GM12801 (cell line): ENCODE measurements around the gene CNTNAP2.

Experiments used
- CTCF ChIP-seq: IDR thresholded peaks from one replicate; pipeline ENCODE4 v1.5.1; 2011; ENCODE audit warnings: control low read depth; ENCODE audit not compliant: insufficient read length; ENCODE audit errors: extremely low read depth

Gene CNTNAP2

GRCh38 chr7:148398844-148399365 lies 2282.3 kb downstream of the CNTNAP2 start:
- no peak for TF ChIP-seq CTCF

- TF ChIP-seq CTCF: no peak
Measured at GRCh38 chr7:148400101-148400500, 2283.5 kb downstream of the CNTNAP2 start.

GRCh38 chr7:148402159-148402558 lies 2285.6 kb downstream of the CNTNAP2 start:
- TF ChIP-seq CTCF: no peak

GRCh38 chr7:148403466-148403993 lies 2286.9 kb downstream of the CNTNAP2 start:
- TF ChIP-seq CTCF: no peak

- no peak for TF ChIP-seq CTCF
Measured at GRCh38 chr7:148408307-148408706, 2291.7 kb downstream of the CNTNAP2 start.

- TF ChIP-seq CTCF: no peak
Measured at GRCh38 chr7:148410905-148411304, 2294.3 kb downstream of the CNTNAP2 start.

- no peak for TF ChIP-seq CTCF
Measured at GRCh38 chr7:148412691-148413090, 2296.1 kb downstream of the CNTNAP2 start.
